ENCODE results near the gene PLD1. TPM values are rescaled to one million over a fixed set of nuclear protein-coding genes. Genes with fewer than 3 reads are reported as not detected.

Gene PLD1
- total and polyA plus RNA-seq, 11 donors: 12.3 to 106 (median 61.0) TPM

DNA sequence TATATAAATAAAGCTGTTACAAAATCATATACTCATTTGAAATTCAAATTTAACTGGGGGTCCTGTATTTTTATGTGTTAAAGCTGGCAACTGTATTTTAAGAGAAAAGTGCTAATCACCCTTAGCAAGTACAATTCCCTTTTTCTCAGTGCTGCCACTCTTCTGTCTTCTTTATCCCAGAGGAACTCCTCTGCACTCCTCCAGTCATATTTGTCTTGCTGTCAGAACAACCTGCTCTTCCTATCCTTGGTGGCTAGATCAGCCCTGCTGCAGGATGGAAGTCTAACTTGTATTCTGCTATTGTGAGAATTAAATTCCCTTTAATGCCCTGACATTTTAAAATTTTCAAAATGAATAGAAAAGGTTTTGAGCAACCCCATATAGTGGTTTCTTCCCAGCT is 226.2 kb downstream of the PLD1 start:
- Histone ChIP-seq H3K9me3 (no peaks in the 10 kb centered on the region), H3K36me3 (no peaks in the 10 kb centered on the region), H3K27me3 (no peaks in the 10 kb centered on the region), H3K4me3 (no peak overlapping the region), H3K4me1 (no peaks in the 10 kb centered on the region), H3K27ac (no peak overlapping the region)
- no peak for TF ChIP-seq POLR2A (IDR thresholded peaks at IDR 0.05)
- no peak for TF ChIP-seq CTCF (IDR thresholded peaks at IDR 0.05)
- intact Hi-C loops (cut with DNase I): no loop called here
- DNase-seq: no peak
- no peak for ATAC-seq

GRCh38 chr3:171574556-171575240 is 235.6 kb downstream of the PLD1 start:
- DNase-seq (no peak), ATAC-seq (no peak)
- no peaks in the 10 kb centered on the region for H3K36me3 ChIP-seq
- peaks cover 0 to 7% (median 0%) of the 10 kb centered on the region in 12 donors for H3K9me3 ChIP-seq
- H3K4me1 ChIP-seq: no peaks in the 10 kb centered on the region
- no peak overlapping the region for H3K4me3 ChIP-seq
- TF ChIP-seq POLR2A (IDR thresholded peaks at IDR 0.05) (no peak), CTCF (IDR thresholded peaks at IDR 0.05) (no peak)
- H3K27me3 ChIP-seq: no peaks in the 10 kb centered on the region
- H3K27ac ChIP-seq: no peak overlapping the region
- intact Hi-C loops (cut with DNase I): no loop called here
- 74 to 79% (median 76%) methylated on average over 6 of the region's 6 CpGs for WGBS, 4 donors

- DNase-seq (no peak), ATAC-seq (no peak)
- TF ChIP-seq POLR2A (IDR thresholded peaks at IDR 0.05): no peak
- TF ChIP-seq CTCF (IDR thresholded peaks at IDR 0.05): no peak
- Histone ChIP-seq H3K4me3 (no peak overlapping the region), H3K4me1 (peaks cover 0 to 22% (median 8%) of the 10 kb centered on the region in 12 donors), H3K36me3 (no peaks in the 10 kb centered on the region), H3K9me3 (peaks cover 0 to 7% (median 0%) of the 10 kb centered on the region in 12 donors), H3K27ac (no peak overlapping the region), H3K27me3 (no peaks in the 10 kb centered on the region)
- 91 to 96% (median 93%) methylated on average over 7 of the region's 7 CpGs for WGBS, 4 donors
- intact Hi-C loops (cut with DNase I): loop anchor here (5.0 to 10.0 kb wide), 12 partner anchors 235 to 612 kb away; no protein-coding TSS in a partner anchor
Measured at GRCh38 chr3:171569571-171570132, 240.6 kb downstream of the PLD1 start.

GRCh38 chr3:171568766-171569165 is 241.5 kb downstream of the PLD1 start:
- intact Hi-C loops (cut with DNase I): loop anchor here (5.0 to 10.0 kb wide), 12 partner anchors 234 to 611 kb away; no protein-coding TSS in a partner anchor

More at GRCh38 chr3:171568766-171569165, 241.5 kb downstream of the PLD1 start:
- H3K27ac ChIP-seq: no peak overlapping the region
- H3K9me3 ChIP-seq: peaks cover 0 to 7% (median 0%) of the 10 kb centered on the region in 12 donors
- no peak overlapping the region for H3K4me3 ChIP-seq
- DNase-seq (no peak), ATAC-seq (no peak)
- H3K36me3 ChIP-seq: no peaks in the 10 kb centered on the region
- no peaks in the 10 kb centered on the region for H3K27me3 ChIP-seq
- peaks cover 0 to 26% (median 8%) of the 10 kb centered on the region in 12 donors for H3K4me1 ChIP-seq
- TF ChIP-seq POLR2A (IDR thresholded peaks at IDR 0.05) (no peak), CTCF (IDR thresholded peaks at IDR 0.05) (no peak)

Measured in heart left ventricle (tissue), 16 donors.